Gastroesophageal sphincter (tissue), 3 donors: ENCODE data around the gene MAP3K12.

Experiments used
- CTCF ChIP-seq, 4 experiments: fragments of 200-600 bp in 2 of 4; fragments of 450-650 bp in 2 of 4; sonication (generic) in 1 of 4; IDR thresholded peaks; one replicate each; pipeline ENCODE4 v1.5.1; 2017 to 2019; ENCODE audit warnings: antibody characterized with exemption in 4 of 4, mild to moderate bottlenecking in 2 of 4, moderate library complexity in 2 of 4
- EP300 ChIP-seq: sonication (generic); formaldehyde crosslinking; IDR thresholded peaks from one replicate; pipeline ENCODE4 v1.6.1; 2017; ENCODE audit warnings: antibody characterized with exemption, mild to moderate bottlenecking
- POLR2A ChIP-seq, 2 donors: fragments of 450-650 bp; IDR thresholded peaks; one replicate each; pipeline ENCODE4 v1.6.1; 2017; ENCODE audit warnings: antibody characterized with exemption in 2 of 2, mild to moderate bottlenecking in 2 of 2, moderate library complexity in 1 of 2
- POLR2AphosphoS5 ChIP-seq: sonication (generic); formaldehyde crosslinking; IDR thresholded peaks from one replicate; pipeline ENCODE4 v1.6.1; 2017; ENCODE audit warnings: antibody characterized with exemption

GRCh38 chr12:53533471-53533870, 34.2 kb upstream of the MAP3K12 start:
- no peak for TF ChIP-seq CTCF (IDR thresholded peaks at IDR 0.05)
- no peak for TF ChIP-seq EP300
- TF ChIP-seq POLR2A (IDR thresholded peaks at IDR 0.05): no peak
- TF ChIP-seq POLR2AphosphoS5: no peak
